ENCODE measurements around the gene HOMER1.
"Not testable (repeated sequence)": the region's sequence is repeated elsewhere in the genome, so short reads cannot be mapped to it uniquely, and the experiment has no call there.

Gene HOMER1

DNA sequence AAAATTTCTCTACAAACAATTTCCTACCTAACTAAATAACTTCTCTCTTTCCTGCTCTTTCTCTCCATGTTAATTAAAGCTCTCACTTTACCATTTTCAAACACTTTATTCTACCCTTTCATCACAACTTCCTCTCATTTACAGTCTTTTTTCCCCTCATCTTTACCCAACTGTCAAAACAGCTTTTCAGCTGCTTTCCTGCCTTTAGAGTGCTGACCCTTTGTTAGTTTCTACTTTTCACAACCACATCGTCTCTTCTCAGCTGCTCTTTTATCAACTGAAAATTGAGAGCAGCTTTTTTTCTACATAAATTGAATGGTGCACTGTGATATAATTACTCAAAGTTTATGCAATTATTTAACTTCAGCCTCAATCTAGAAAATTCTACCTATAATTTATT is 3.1 kb upstream of the HOMER1 start:
- DNase-seq = no peak

DNA sequence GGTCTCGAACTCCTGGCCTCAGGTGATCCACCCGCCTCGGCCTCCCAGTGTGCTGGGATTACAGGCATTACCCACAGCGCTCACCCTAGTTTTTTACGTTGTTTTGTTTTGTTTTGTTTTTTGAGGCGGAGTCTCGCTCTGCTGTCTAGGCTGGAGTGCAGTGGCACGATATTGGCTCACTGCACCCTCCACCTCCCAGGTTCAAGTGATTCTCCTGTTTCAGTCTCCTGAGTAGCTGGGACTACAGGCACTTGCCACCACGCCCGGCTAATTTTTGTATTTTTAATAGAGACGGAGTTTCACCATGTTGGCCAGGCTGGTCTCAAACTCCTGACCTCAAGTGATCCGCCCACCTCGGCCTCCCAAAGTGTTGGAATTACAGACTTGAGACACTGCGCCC is 2.4 kb upstream of the HOMER1 start:
- DNase-seq = not testable (repeated sequence)

DNA sequence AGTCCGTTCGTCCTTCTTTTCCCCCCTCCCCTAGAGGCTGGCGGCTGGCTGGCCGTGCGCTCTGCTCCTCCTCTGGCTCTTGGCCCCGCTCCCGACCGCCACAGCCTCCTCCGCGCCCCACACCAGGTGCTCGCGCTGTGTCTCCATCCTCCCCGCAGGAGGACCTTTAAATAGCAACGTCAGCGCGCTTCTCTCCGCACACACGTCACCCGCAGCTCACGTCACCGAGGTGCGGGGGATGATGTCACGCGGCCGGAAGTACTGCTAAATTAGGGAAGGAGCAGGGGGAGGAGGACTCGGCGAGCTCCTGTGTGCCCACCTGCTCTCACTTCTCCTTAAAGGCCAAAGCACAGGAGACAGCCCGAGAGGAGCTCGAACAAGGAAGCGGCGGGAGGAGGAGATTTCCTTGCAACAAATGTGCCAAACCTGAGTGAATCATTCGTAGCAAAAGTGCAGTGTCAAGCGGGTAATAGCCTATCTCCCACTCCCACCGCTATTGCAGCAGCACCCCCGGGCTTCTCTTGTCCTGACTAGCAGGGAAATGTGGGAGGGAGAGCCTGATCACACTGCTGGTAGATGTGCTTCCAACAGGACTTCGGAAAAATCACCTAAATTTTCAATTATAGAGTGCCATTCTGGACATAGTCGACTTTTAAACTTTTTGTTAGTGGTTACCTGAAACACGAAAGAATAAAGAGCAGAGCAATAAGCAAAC is 614 bp upstream of the HOMER1 start:
- DNase-seq = peak; percentile 86

DNA sequence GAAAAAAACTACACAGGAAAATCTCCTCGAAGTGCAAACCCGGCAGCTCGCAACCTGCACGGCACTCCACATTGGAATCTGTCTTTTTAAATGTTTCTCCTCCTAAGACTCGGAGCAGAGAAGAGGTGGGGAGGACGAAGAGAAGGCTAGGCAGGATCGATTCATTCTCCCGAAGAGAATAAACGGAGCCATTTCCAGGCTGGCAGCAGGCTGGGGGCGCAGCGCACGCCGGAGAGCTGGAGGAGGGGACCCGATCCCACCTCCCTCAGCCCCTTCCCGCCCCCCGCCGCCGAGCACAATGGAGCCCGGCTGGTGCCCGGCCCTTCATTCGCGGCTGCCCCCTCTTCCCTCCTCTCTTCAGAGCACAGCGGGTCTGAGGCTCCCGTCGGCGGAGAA is 628 bp downstream of the HOMER1 start:
- no peak for DNase-seq

DNA sequence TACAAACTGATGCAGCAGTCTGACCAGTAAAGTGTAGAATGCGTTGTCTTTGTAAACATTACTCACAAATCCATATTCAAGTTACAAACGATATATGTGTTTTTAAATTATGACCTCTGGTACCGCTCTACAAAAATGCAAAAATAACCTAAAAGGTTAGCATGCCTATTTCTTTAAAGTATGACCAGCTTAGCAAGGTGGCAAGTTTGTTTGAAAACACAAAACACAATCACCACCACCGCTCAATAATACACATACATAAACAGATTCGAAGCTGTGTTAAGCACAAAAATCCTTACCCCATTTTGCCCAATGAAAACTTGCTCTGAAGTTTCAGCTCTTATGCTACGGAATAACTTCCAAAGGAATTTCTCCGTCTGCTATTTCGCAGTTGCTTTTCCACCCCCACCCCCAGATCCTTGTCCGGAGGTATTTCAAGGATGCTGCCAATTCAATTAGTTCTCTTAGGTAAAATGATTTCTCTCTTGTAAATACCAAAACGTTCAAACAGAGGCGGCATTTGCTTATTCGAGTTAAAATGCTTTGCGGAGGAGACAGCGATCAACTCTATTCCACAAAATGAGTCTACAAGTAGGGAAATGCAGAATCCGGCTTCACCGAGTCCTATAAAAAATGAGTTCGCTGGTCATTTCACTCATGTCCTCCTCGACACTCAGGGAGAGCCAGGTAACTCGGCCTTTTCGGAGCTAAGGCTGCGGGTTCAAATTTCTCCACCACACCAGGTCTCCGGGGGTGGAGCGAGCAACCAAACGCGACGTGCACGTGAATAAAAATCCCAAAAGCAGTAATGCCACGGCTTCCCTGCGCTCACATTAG is 1.2 kb downstream of the HOMER1 start:
- no peak for DNase-seq

DNA sequence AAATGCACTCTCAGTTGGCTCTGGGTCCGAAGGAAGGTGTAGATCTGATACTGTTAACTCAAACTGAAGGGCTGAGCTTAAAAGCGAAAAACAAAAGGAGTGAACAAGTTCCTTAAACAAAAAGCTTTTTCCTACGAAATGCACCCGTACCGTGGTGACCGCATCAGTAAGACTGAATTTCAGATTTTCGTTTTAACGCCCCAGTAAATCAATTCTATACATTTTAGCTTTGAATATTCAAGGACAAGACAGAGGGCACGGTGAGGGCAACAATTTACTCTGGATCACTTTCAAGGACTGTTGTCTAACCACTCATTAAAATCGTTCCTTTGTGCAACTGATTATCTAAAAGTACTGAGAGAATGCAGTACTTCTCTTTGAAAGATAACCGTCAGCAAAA is 1.9 kb downstream of the HOMER1 start:
- no peak for DNase-seq

DNA sequence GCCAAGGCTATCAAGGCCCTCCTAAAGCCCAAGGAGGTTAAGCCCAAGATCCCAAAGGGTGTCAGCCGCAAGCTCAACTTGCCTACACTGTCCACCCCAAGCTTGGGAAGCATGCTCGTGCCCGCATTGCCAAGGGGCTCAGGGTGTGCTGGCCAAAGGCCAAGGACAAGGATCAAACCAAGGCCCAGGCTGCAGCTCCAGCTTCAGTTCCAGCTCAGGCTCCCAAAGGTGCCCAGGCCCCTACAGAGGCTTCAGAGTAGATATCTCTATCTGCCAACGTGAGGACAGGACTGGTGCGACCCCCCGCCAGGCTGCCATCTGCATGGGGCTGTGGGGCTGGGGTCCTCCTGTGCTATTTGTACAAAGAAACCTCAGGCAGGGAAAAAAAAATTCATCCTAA is 3.3 kb downstream of the HOMER1 start:
- no peak for DNase-seq

DNA sequence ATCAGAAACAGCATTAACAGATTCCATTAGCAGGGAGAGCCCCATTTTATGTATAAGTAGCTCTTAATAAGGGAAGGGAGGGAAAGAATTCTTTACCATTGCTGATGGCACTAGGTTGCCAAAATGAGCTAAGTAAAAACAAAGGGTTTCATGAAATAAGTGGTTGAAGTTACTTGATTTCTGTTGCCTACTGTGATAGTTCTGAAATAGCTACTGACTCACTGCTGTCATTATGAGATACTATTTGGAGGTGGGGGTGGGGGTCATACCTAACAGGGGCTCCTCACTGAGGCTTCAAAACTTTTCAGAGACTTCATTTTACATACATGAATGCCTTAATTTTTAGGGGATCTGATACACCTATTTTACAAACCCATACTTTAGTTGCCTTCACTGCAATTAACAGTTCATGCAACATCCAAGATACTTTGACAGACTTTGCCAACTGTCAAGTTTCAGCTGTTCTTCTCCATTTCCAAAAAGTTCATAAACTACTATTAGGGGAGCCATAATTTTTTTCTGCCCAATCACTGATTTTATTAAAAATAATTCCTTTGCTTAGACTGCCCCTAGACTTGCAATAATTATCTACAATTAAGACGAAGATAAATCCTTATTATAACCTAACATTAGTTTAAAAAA is 4.6 kb downstream of the HOMER1 start:
- DNase-seq = no peak

DNA sequence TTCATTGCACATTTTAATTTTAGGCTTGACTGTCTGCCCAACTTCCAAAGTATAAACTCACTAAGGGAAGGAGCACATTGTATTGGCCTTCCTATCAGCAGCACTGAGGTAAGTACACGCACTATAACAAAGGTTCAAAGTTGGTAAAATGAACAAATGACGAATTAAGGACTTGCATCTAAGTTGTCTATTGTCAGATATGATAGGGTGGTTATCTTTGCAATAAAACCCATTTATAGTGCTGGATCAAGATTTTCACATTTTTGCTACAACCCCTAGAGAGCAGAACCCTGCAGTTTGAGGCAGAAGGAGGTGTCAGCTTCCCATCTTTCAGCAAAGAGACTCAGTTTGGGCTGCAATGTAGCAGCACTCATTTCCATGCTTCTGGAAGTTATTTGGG is 5.1 kb downstream of the HOMER1 start:
- DNase-seq = no peak

DNA sequence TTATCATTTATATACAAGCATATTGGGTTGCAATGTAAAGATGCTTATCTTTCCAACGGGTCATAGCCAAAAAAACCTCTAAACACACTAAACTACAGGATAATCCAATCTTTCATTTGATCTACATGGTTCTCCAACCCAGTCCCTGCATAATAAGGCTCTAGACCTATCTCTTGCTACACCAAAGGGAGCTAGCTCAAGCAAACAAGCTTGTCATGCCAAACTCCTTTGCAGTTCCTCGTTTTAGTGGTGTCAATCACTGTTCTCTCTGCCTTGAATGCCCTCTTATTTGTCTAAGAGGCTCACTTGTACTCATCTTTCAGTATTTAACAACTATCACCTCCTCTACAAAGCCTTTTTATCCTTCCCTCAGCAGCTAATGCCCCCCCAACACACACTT is 5.6 kb downstream of the HOMER1 start:
- peak; percentile 69 for DNase-seq

DNA sequence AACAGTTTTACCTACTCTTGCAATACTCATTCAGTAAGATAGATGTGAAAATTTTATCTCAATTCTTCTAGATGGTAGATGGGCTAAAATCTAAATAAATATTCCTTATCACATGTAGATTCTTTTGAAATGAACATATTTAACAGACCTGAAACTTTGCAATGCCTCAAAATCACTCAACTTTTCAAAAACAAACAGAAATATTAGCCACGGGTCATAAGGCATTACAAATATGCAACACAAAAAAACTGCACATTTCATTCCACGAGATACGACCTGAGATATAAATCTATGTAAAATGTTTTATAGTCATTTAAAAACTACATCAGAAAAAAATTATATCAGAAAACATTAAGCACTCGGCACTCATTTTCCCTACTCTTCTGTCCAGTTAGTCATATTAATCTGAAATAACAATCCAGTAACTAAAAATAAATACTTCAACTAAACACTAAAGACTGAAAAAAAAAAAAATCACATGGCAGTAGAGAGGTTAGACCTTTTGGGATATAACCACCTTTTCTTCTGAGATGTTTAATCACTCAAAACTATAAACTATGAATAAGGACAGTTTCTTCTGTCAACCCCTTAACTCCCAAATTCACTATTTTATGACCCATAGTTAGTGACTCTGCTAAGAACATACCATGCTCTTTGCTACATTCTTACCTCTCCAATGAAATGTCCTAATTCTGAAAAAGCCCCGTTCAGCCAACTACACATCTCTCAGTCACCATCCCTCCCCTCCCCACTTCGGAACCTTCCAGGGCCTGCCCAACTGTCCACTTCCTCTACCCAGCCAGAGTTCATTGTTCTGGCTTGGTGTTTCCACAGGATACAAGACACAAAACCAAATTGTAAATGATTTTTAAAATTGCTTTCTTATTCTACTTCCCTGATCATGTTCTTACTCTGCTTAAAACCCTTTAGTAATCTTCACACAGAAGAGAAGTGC is 6.4 kb downstream of the HOMER1 start:
- no peak for DNase-seq

DNA sequence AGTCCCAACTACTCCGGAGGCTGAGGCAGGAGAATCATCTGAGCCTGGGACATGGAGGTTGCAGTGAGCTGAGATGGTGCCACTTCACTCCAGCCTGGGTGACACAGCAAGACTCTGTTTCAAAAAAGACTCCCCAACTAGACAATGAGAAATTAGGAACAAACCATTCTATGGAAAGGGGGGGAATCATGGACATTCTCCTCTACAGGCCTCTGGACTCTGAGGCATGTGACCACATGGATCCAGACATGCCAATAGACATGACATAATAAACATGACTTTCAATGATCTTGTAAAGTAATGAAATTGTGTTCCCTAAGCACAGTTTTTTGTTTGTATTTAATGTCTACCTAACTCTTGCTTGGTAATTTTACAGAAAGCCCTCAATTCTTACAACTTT is 8.8 kb downstream of the HOMER1 start:
- no peak for DNase-seq

DNA sequence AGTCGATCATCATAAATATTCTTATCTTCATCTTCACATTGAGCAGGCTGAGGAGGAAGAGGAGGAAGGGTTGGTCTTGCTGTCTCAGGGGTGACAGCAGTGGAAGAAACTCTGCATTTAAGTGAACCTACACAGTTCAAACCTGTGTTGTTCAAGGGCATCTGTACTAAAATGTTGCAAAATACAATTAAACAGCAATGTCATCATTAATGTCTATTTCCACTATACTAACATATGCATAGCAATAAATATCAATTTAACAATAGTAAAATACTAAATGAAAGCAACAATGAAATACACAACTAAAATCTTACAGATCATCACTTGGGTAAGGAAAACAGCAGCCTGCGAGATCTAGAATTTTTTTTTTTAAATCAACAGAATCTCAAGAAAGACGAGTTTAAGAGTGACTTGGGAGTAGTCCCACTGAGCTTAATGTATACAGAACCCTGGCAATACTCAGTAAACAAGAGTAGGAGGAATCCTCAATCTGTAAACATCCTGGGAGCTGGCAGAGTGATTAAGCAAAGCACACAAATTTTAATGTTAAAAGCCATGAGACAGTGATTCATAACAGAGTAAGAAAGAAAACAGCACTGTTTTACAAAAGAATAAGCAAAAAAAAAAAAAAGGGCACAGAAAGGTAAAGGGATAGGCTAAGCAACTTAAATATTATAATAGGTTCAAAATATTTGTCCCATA is 10.0 kb downstream of the HOMER1 start:
- DNase-seq = no peak

DNA sequence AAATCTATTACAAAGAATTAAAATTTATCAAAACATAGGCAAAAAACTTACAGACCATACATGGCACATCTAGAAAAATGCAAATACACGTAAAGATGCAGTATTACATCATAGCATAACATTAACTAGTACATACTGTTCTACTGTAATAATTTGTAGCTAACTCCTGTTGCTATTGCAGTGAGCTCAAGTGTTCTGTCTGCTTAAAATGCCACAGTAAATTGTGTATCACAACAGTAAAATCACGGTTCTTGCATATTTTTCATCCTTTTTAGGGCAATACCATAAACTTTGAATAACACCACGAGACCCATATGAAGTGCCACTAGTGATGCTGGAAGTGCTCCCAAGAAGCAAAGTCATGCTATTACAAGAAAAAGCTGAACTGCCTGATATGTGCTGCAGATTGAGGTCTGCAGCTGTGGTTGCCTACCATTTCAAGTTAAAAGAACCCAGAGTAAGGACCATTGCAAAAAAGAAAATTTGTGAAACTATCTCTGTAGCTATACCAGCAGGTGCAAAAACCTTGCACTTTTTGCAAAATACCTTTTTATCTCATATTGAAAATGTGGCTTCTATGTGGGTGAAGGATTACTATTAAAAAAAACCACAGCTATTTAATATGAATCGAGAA is 14.2 kb downstream of the HOMER1 start:
- no peak for DNase-seq

DNA sequence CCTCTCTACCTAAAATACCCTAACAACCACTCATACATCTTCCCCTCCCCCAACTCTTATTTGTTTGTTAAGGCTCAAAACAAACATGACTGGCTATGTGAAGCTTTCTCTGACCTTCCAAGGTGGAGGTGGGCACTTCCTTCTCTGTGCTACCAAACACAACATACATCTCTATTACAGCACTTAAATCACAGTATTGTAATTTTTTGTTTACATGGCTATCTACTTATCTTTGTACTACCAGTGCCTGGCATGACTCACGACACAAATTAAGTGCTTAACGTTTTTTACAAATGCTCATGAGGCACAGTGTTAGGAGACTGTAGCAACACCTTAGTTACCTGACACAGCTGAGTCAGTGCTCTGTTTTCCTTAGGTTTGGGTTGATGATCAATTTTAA is 18.6 kb downstream of the HOMER1 start:
- DNase-seq = peak; percentile 79

DNA sequence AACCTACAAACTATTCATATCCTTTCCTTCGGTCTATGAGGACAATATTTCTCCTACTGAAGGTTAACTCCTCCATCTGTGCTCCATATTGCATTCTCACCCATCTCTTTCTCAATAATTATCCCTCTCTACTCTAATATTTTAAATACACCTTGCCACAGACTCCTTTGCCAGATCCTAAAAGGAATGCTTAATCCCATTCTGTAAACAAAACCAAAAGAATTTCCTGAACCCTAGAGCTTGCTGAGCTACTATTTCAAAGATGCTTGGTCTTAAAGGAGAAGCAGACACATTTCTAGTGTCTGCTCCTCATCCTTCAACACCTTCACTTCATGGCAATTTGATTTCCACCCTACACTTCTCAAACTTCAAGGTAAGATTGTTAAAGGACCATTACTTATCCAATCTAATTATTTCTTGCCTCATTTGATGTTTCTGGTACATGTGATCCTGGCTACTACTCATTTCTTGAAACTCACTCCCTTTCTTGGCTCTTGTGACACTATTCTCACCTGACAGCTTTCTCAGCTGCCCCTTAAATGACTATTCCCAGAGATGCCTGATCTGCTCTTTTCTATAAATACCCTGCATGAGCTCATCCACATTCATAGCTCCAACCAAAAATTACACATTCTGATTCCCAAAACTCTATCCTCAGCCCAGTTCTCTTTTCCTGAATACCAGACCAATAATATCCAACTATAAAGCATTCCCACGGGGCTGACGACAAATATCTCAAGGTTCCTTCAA is 20.2 kb downstream of the HOMER1 start:
- no peak for DNase-seq

DNA sequence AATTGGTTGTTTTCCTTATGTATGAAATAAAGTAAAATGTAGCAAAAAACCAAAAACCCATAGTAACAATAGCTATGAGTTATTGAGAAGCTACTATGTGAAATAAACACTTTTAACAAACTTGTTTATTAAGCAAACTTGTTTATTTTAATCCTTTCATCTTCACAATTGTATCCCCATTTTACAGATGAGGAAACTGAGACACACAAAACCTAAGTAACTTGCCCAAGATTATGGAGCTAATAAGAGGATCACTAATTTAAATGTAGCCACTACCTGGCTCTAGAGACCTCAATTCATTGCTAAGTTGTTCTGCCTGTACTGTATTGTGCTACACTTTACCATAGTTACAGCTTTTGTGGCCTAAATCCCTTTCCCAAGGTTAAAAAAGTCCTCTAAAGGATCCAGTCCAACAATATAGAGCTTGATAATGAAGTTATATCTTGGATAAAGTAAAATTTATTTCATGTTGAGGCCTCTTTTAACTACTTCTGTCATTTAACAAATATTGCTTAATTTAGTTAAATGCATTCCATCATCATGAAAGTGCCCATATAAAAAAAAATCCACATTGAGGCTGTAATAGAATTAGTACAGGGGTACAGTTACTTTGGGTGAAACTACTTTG is 22.1 kb downstream of the HOMER1 start:
- DNase-seq = no peak

DNA sequence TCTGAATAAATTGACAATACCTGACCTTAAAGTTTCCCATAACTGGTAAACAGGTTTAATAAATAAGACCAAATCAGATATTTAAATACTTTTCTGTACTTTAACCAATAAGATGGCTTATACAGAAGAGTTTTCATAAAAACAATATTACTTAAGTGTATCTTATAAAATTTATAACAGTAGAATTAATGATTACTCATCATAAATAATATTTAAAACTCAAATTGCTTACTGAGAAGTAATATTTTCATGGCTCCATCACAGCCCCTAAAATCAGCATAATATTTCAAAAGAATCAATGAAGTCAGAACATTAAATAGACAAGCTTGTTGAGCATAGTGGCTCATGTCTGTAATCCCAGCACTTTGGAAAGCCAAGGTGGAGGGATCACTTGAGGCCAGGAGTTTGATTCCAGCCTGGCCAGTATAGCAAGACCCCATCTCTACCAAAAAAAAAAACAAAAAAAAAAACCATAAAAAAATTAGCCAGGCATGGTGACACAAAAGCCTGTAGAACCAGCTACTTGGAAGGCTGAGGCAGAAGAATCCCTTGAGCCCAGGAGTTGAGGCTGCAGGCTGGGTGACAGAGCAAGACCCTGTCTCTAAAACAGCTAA is 23.5 kb downstream of the HOMER1 start:
- no peak for DNase-seq

DNA sequence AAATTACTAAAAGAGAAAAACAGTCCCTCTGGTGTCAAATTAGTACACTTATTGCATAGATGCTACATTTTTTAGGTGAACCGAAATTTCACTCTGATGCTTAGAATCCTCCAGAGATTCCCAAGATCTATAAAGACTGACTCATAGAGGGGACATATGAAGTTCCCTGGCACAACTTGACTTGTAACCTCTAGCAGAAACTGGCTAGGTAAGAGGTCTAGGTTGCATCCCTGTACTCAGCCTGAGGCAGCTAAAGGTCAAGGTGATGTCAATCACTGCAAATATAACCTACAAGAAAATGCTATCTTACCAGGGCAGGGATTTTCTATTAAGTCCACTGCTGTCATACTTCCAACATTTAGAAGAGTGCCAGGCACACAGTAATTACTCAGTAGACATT is 24.2 kb downstream of the HOMER1 start:
- DNase-seq = no peak

DNA sequence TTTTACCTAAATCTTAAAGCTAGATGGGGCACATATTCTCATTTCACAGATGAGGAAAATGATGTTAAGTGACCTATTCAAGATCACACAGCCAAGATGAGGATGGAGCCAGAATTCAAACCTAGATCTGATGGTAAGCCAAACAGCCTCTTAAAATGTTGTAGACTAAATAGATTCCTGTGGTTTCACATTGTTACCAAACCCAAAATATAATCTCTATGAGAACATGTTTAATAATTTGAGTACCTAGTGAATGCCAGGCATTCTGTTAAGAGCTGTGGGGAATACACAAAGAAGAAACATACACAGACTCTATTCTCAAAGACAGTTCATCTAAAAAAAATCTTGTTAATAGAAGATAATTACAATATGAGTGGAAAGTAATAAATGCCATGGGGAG is 25.2 kb downstream of the HOMER1 start:
- no peak for DNase-seq

Data from NCI-H2029 treated with DMSO at 0.1 percent for 48 hours (cell line).